GM12864 (cell line): Measurements from ENCODE around the gene TIGD1.

Experiments
- DNase-seq: peaks from one replicate; pipeline ENCODE4 v3.0.0-alpha.2; 2011; ENCODE audit warnings: low read depth
- H3K4me3 ChIP-seq: 2 replicates; pipeline ENCODE4 v1.5.1; 2011; ENCODE audit warnings: mild to moderate bottlenecking, low read depth, low read length, control low read depth
- TF ChIP-seq, protein P1 (sequence below): IDR thresholded peaks from 2 replicates; pipeline ENCODE4 v1.5.1; 2011; ENCODE audit warnings: low read depth, mild to moderate bottlenecking, moderate library complexity, low read length, control low read depth, inconsistent platforms; ENCODE audit errors: missing control alignments

The TIGD1 gene

DNA sequence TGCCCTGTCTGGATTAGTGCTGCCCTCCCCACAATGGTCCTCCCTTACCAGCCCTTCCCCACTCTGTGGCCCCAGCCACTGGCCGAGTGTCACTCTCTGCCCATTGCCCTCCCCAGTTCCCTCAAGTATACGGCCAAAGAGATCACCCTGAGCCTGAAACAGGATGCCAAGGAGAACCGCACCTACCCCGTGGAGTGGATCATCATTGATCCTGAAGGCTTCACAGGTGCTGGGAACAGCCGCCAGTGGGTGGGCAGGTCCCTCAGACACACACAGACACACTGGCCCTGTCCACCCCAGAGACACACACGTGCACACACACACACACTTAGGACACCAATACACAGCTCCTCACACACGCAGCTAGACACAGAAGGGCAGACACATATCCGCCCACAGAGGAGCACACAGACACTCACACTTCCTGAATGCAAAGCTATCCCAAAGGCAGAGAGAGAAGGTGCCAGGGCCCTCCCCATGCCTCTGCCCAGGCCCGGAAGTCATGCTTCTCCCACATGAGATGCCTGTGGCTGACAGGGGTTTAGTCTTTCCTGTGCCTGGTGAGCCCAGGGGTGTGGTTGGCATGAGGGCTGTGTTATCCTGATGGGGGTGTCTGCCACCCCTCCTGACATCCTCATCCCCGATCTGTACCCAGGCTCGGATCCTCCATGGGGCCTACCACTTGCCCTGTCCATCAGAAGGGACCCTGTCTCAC, 21.5 kb downstream of the TIGD1 start:
- DNase-seq = no peak
- TF ChIP-seq, protein P1, sequence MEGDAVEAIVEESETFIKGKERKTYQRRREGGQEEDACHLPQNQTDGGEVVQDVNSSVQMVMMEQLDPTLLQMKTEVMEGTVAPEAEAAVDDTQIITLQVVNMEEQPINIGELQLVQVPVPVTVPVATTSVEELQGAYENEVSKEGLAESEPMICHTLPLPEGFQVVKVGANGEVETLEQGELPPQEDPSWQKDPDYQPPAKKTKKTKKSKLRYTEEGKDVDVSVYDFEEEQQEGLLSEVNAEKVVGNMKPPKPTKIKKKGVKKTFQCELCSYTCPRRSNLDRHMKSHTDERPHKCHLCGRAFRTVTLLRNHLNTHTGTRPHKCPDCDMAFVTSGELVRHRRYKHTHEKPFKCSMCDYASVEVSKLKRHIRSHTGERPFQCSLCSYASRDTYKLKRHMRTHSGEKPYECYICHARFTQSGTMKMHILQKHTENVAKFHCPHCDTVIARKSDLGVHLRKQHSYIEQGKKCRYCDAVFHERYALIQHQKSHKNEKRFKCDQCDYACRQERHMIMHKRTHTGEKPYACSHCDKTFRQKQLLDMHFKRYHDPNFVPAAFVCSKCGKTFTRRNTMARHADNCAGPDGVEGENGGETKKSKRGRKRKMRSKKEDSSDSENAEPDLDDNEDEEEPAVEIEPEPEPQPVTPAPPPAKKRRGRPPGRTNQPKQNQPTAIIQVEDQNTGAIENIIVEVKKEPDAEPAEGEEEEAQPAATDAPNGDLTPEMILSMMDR = no peak

DNA sequence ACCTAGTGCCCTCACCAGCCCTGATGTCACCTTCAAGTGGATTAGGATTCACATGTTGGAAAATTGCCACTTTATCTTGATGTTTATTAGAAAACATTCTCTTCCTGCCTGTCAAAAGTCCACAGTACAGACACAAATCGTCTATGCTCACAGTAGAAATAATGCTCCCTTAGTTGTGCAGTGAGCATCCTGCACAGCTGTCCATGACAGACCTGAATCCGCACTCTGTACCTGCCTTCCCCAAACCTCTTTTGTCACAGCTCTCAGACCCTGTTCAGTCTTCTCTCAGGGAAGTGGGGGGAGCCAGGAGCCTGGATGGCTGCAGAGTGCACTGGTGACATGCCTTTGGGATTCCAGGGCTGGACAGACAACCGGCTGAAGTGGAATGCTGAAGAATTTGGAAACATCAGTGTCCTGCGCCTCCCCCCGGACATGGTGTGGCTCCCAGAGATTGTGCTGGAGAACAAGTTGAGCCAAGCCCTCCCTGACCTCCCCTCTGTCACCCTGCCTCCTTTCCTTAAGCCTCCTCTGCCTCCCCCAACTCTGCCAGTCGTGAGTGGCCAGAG, 22.4 kb downstream of the TIGD1 start:
- TF ChIP-seq, protein P1 = no peak
- no peak for DNase-seq
- H3K4me3 ChIP-seq = no peak overlapping the region

More for the DNA sequence above, 21.5 kb downstream of the TIGD1 start:
- no peak overlapping the region for H3K4me3 ChIP-seq

DNA sequence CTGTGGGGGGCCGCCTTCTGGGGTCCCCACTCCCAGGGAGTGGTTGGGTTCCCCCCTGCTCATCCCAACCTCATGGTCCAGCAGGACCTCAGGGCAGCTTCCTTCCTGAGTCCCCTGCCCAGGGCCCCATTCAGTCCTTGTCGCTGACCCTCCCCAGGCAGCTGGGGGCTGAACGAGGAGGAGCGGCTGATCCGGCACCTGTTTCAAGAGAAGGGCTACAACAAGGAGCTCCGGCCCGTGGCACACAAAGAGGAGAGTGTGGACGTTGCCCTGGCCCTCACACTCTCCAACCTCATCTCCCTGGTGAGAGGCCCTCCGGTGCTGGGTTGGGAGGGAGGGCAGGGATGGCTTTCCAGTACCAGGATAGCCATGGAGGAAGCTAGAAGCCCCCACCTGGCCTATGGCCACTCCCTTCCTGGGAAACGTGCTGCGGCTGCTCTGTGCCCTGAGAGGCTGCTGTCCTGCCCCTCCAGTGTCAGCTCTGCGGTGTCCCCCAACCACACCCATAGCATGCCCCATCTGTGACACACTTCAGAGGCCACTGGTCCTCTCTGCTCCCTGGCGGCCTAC, 23.9 kb downstream of the TIGD1 start:
- H3K4me3 ChIP-seq = no peak overlapping the region

DNA sequence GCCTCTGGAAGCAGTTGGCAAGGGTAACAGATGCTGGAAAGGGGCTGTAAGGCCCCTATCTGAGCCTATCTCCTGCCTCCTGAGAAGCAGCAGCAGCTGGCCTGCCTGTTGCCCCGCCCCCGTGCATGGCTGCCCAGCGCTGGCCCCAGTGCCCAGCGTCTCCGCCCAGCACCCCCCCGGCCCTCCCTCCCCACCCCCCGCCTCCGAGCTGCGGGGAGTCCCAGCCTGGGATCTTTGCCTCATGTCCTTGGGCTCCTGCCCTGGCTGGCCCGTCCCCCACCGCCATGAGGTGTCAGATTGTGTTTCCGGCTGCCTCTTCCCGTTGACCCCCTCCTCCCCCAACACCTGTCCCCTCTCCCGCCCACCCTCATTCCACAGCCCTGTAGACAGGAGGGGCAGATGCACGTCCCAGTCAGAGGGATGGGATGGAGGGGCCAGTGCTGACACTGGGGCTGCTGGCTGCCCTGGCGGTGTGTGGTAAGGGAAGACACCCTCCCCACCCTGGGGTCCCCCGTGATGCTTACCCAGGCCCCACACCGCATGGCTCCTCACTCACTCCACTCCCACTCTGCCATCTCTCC, 24.5 kb downstream of the TIGD1 start, which contains the start of gene CHRND:
TSS of gene CHRND (plus strand) at position 370 of the 581 bp plus-strand sequence. CDS start at position 426, 56 bp downstream.
- no peak within 1 kb of the TSS for H3K4me3 ChIP-seq
- no peak for DNase-seq
- TF ChIP-seq, protein P1 = no peak

More for the DNA sequence above, 23.9 kb downstream of the TIGD1 start:
- no peak for DNase-seq
- TF ChIP-seq, protein P1 = no peak

DNA sequence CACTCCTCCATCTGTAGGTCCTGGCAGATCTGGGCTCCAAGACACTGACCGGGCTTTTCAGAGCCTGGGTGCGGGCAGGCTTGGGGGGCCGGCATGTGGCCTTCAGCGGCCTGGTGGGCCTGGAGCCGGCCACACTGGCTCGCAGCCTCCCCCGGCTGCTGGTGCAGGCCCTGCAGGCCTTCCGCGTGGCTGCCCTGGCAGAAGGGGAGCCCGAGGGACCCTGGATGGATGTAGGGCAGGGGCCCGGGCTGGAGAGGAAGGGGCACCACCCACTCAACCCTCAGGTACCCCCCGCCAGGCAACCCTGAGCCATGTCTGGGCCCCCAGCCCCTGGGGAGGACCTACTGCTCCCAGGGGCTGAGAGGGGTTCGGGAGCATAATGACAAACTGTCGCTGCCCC, 25.2 kb downstream of the TIGD1 start:
- TF ChIP-seq, protein P1 = no peak
- DNase-seq = no peak
- no peak overlapping the region for H3K4me3 ChIP-seq

DNA sequence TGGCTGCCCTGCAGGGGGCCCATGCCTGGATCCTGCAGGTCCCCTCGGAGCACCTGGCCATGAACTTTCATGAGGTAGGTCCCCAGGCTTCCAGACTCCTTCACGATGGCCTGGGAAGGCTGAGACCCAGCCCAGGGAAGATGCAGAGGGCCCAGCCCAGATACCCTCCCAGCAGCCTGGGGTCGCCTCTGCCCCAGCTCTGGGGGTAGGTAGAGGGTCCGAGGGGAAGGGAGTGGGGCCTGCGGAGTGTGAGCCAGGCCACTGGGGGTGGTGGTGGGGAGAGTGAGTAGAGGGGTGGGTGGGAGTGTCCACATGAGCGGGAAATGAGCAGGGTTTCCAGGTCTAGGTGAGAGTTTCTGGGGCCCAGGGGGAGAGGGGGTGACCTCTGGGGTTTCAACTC, 25.6 kb downstream of the TIGD1 start:
- no peak overlapping the region for H3K4me3 ChIP-seq
- DNase-seq = no peak
- TF ChIP-seq, protein P1 = no peak
